HUES64 (cell line): ENCODE measurements around the gene ARMH2. TPM values are rescaled to one million over a fixed set of nuclear protein-coding genes. Genes with fewer than 3 reads are reported as not detected.

ENCODE experiments used
- H3K27ac ChIP-seq: 2 replicates; pipeline ENCODE4 v1.7.0; 2013; ENCODE audit warnings: low read depth, low read length, inconsistent platforms
- H3K27me3 ChIP-seq: 2 replicates; pipeline ENCODE4 v1.6.1; 2013; ENCODE audit warnings: mild to moderate bottlenecking, low read length; ENCODE audit not compliant: insufficient read depth
- H3K36me3 ChIP-seq: 2 replicates; pipeline ENCODE4 v1.6.1; 2013; ENCODE audit warnings: mild to moderate bottlenecking, low read length; ENCODE audit not compliant: insufficient read depth
- H3K4me1 ChIP-seq: 2 replicates; pipeline ENCODE4 v1.6.1; 2013; ENCODE audit warnings: mild to moderate bottlenecking, low read length, moderate library complexity; ENCODE audit not compliant: insufficient read depth
- H3K4me3 ChIP-seq: 2 replicates; pipeline ENCODE4 v1.5.1; 2013; ENCODE audit warnings: mild to moderate bottlenecking, low read length, moderate library complexity
- H3K9ac ChIP-seq: 2 replicates; pipeline ENCODE4 v1.6.1; 2013; ENCODE audit warnings: mild to moderate bottlenecking, low read depth, low read length
- H3K9me3 ChIP-seq: 2 replicates; pipeline ENCODE4 v1.6.1; 2013; ENCODE audit warnings: low read depth, low read length; ENCODE audit not compliant: insufficient read depth
- WGBS: fragments of 150-250, 120-280 bp; methylation state at CpG from one replicate; pipeline ENCODE4 v1.1.7; 2013; ENCODE audit warnings: missing lambda C conversion rate; 5-methylcytosine and 5-hydroxymethylcytosine counted together
- polyA plus RNA-seq, 2 experiments: library from polyadenylated mRNA; stranded (reverse); fragments of 50-300 nt; gene quantifications; one replicate each; pipeline ENCODE4 v1.2.3, GENCODE V29; 2013

The ARMH2 gene
- not detected for polyA plus RNA-seq (2013, experiment 1 of 2)
- not detected for polyA plus RNA-seq (2013, experiment 2 of 2)

DNA sequence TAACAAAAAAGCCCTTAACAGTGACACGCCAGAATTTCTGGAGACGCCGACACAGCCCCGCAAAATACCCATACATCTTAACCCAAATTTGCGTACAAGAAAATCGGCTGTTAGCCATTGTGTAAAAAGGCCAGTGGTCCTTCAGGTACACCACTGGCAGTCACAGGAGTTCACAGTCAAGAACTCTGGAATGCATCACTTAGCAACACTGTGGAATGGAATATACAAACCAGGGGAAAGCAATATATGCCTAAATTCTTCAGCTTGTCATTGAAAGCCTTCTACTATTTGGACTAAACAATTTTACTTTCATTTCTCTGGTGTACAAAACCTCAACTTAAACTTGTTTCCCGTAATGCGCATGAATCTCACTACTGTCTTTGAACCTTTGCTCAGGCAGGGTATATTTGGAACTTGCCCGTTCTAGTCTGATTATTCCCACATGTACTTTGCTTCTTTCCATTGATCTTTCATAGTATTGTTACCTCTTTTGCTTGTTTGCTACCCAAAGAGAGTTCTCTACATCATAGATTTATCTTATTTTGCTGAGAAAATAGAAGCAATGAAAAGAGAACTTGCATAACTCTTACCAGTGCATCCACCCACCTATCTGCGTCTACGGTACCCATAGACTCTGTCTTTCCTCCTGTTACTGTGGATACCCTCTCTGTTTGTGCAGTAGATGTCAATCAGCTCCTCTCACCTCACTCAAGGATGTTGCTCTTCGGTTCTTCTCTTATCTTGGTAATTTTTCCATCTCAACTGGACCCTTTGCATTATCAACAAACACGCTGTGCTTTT is at the start of gene ARMH2:
Gene ARMH2 (minus strand): TSS at position 178 of the 801 bp plus-strand sequence. CDS start 60 bp downstream, at position 118.
- Histone ChIP-seq H3K27ac (no peak within 1 kb of the TSS), H3K36me3 (no peaks in the 10 kb centered on the region), H3K4me1 (0 out of 2 replicates have a peak, but pooled peaks cover 6% of the 10 kb centered on the region), H3K9ac (no peak within 1 kb of the TSS), H3K4me3 (no peak within 1 kb of the TSS), H3K27me3 (no peaks in the 10 kb centered on the region), H3K9me3 (no peaks in the 10 kb centered on the region)
- WGBS, result 94% methylated on average over 13 of the region's 13 CpGs

- 92% methylated on average over 3 of the region's 4 CpGs for WGBS
- H3K4me3 ChIP-seq, result no peak overlapping the region
- H3K27me3 ChIP-seq, result no peaks in the 10 kb centered on the region
Measured at GRCh38 chr6:24848461-24848860, 49.7 kb upstream of the ARMH2 start.

DNA sequence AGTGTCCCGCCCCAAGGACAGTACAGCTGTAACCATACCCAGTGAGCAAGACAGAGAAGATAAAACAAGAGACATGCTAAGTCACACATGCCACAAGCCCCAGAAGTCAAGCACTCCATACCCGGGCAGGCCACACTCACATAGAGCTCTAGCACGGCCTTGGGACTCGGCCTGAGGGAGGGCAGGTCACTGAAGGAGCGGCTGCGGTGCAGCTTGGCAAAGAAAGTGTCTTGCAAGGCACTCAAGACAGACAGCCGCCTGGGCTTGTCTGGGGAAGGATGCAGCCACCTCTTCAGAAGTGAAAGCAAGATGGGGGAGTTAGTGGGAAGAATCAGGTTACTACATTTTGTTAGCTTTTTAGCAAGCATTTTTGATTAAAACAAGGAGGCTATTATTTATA is 48.7 kb upstream of the ARMH2 start:
- 84% methylated on average over 7 of the region's 7 CpGs for WGBS

More at GRCh38 chr6:24848461-24848860, 49.7 kb upstream of the ARMH2 start:
- no peak overlapping the region for H3K27ac ChIP-seq
- H3K9ac ChIP-seq, result no peak overlapping the region
- no peaks in the 10 kb centered on the region for H3K9me3 ChIP-seq
- no peaks in the 10 kb centered on the region for H3K4me1 ChIP-seq
- H3K36me3 ChIP-seq, result no peaks in the 10 kb centered on the region

DNA sequence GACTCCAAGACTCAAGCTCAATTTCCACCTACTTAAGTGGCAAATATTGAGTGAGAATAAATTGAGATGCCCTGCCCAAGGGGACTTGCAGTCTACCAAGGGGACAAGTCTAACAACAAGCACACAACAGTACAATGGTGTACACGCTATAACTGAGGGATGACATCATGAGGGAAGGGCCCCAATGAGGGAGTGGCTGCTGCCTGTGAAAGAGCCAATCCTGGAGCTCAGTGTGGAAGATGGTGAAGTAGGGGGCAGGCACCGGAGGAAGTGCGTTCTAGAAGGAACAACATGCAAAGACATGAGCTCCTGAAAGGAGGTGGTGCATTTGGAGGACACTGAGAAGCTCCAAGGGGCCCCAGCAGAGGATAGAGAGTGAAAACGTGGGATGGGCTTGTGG is 46.9 kb upstream of the ARMH2 start:
- Histone ChIP-seq H3K27ac (no peak overlapping the region), H3K9me3 (no peaks in the 10 kb centered on the region), H3K27me3 (no peaks in the 10 kb centered on the region), H3K9ac (no peak overlapping the region), H3K36me3 (no peaks in the 10 kb centered on the region), H3K4me1 (no peaks in the 10 kb centered on the region), H3K4me3 (no peak overlapping the region)
- 90% methylated on average over 4 of the region's 4 CpGs for WGBS

More for the DNA sequence above, 48.7 kb upstream of the ARMH2 start:
- no peak overlapping the region for H3K27ac ChIP-seq
- H3K4me3 ChIP-seq, result no peak overlapping the region
- H3K27me3 ChIP-seq, result no peaks in the 10 kb centered on the region
- H3K4me1 ChIP-seq, result no peaks in the 10 kb centered on the region
- H3K36me3 ChIP-seq, result no peaks in the 10 kb centered on the region
- H3K9ac ChIP-seq, result no peak overlapping the region
- no peaks in the 10 kb centered on the region for H3K9me3 ChIP-seq

GRCh38 chr6:24844903-24845302 is 46.2 kb upstream of the ARMH2 start:
- H3K4me1 ChIP-seq, result no peaks in the 10 kb centered on the region
- 93% methylated on average over 5 of the region's 6 CpGs for whole genome bisulfite sequencing
- H3K27ac ChIP-seq, result no peak overlapping the region
- no peak overlapping the region for H3K4me3 ChIP-seq
- H3K36me3 ChIP-seq, result no peaks in the 10 kb centered on the region
- no peaks in the 10 kb centered on the region for H3K9me3 ChIP-seq
- no peaks in the 10 kb centered on the region for H3K27me3 ChIP-seq
- H3K9ac ChIP-seq, result no peak overlapping the region

DNA sequence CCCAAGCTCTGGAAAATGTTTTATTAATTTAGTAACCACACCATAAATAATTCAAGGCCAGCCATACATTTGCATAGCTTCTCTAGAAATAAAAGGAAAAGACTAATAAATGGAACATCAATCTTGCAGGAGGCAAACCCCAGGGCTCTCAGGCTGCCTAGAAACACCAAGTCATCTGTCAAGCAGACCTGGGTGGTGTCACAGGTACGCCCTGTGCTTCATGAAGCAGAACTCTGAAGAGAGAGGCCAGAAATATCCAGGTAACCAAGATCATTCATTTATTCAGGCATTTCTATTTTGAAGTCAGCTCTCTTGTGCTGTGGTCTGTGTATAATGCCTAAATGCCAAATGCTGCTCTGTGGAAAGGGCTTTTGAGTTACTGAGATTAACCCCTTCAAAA is 45.3 kb upstream of the ARMH2 start:
- no peak overlapping the region for H3K9ac ChIP-seq
- H3K9me3 ChIP-seq, result no peaks in the 10 kb centered on the region
- WGBS, result 83% methylated on average over 1 of the region's 1 CpG
- H3K27me3 ChIP-seq, result no peaks in the 10 kb centered on the region
- no peak overlapping the region for H3K4me3 ChIP-seq
- H3K4me1 ChIP-seq, result no peaks in the 10 kb centered on the region
- no peak overlapping the region for H3K27ac ChIP-seq
- H3K36me3 ChIP-seq, result no peaks in the 10 kb centered on the region

- Histone ChIP-seq H3K27ac (no peak overlapping the region), H3K4me1 (no peaks in the 10 kb centered on the region), H3K27me3 (no peaks in the 10 kb centered on the region), H3K36me3 (no peaks in the 10 kb centered on the region), H3K9me3 (no peaks in the 10 kb centered on the region), H3K4me3 (no peak overlapping the region), H3K9ac (no peak overlapping the region)
- 89% methylated on average over 2 of the region's 2 CpGs for WGBS
Measured at GRCh38 chr6:24840187-24840586, 41.5 kb upstream of the ARMH2 start.

GRCh38 chr6:24838994-24839393 is 40.3 kb upstream of the ARMH2 start:
- Histone ChIP-seq H3K27ac (no peak overlapping the region), H3K9ac (no peak overlapping the region), H3K36me3 (no peaks in the 10 kb centered on the region), H3K4me1 (no peaks in the 10 kb centered on the region), H3K27me3 (no peaks in the 10 kb centered on the region), H3K4me3 (no peak overlapping the region), H3K9me3 (no peaks in the 10 kb centered on the region)
- WGBS, result 96% methylated on average over 4 of the region's 5 CpGs

DNA sequence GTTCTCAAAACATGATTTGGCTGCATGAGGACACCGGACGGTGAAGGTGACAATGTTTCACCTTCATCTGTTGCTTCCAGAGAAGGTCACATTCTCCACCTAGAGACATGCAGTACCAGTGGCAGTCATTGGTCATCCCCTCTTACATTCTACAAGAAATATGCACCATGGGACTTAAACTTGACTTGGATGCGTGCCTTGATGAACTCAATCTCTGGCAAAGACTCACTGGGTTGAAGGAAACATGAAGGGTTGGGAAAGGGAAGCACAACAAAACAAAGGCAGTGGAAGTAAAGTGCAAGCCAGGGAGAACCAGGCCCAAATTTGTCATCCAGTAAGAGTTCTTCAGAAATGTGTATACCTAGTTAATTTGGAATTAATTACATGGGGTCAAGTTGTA is 39.4 kb upstream of the ARMH2 start:
- H3K27me3 ChIP-seq, result no peaks in the 10 kb centered on the region

DNA sequence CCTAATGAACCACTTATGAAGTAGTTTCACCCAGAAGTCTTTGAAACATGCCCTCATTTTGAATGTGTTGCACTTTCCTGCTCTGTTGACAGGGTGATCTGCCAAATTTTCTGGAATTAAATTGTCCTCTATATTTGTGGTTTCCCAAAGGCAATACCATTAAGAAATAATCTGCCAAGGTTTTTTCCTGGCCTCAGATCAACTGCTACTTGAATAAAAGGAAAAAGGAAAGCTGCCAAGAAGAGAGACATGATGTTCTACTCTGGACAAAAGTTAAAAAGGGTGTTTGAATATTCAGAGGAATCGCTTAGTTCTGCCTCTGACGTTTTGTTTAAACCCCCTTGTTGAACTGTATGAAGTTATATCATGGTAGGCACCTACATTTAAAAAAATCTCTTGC is 37.4 kb upstream of the ARMH2 start:
- no peak overlapping the region for H3K27ac ChIP-seq
- H3K36me3 ChIP-seq, result no peaks in the 10 kb centered on the region
- no peaks in the 10 kb centered on the region for H3K9me3 ChIP-seq
- H3K9ac ChIP-seq, result no peak overlapping the region
- H3K4me1 ChIP-seq, result no peaks in the 10 kb centered on the region
- WGBS, result 88% methylated on average over 2 of the region's 2 CpGs
- no peak overlapping the region for H3K4me3 ChIP-seq
- no peaks in the 10 kb centered on the region for H3K27me3 ChIP-seq

More for the DNA sequence above, 39.4 kb upstream of the ARMH2 start:
- Histone ChIP-seq H3K4me3 (no peak overlapping the region), H3K9ac (no peak overlapping the region), H3K27ac (no peak overlapping the region), H3K4me1 (no peaks in the 10 kb centered on the region), H3K36me3 (no peaks in the 10 kb centered on the region), H3K9me3 (no peaks in the 10 kb centered on the region)
- WGBS, result 96% methylated on average over 3 of the region's 3 CpGs

DNA sequence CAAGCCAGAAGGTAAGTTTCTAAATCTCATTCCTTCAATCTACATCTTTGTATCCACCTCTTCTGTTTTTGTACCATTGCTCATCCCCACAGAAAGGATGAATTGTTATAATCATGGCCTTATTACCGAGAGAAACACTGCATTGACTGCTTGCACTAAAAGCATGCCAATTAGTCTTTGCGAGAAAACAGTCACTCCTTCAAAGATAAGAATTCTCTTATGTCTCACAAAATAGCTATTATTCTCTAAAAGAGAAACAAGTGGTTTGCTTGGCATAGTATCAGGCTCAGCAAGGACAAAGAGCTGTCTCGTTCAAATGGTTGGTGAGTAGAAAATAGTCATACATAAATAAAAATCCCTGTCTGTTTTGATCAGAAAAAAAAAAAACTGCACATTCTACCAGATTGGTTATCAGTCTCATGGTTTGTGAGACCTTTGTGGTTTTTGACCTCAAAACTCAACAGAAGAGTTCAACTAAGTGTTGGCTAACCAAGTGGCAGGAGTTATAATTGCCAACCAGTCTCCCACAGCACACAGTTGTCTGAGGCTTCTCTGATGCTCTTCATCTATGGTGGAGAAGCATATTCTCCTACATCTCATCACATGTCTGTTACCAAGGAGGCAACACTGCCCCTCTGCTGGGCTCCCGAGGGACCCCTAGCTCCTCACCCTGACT is 35.1 kb upstream of the ARMH2 start:
- WGBS, result 91% methylated on average over 3 of the region's 4 CpGs

More for the DNA sequence above, 35.1 kb upstream of the ARMH2 start:
- no peaks in the 10 kb centered on the region for H3K36me3 ChIP-seq
- H3K4me3 ChIP-seq, result no peak overlapping the region
- H3K9me3 ChIP-seq, result no peaks in the 10 kb centered on the region
- no peak overlapping the region for H3K9ac ChIP-seq
- H3K4me1 ChIP-seq, result no peaks in the 10 kb centered on the region
- H3K27ac ChIP-seq, result no peak overlapping the region
- H3K27me3 ChIP-seq, result no peaks in the 10 kb centered on the region
